HG03520 (cell line): ENCODE measurements around the gene HDAC9.

Experiments used
- ATAC-seq: cut with Tn5 transposase; IDR thresholded peaks from one replicate; pipeline ENCODE4 v1.9.1; 2021; ENCODE audit warnings: mild to moderate bottlenecking, moderate library complexity; ENCODE audit not compliant: unreplicated experiment

Gene HDAC9

DNA sequence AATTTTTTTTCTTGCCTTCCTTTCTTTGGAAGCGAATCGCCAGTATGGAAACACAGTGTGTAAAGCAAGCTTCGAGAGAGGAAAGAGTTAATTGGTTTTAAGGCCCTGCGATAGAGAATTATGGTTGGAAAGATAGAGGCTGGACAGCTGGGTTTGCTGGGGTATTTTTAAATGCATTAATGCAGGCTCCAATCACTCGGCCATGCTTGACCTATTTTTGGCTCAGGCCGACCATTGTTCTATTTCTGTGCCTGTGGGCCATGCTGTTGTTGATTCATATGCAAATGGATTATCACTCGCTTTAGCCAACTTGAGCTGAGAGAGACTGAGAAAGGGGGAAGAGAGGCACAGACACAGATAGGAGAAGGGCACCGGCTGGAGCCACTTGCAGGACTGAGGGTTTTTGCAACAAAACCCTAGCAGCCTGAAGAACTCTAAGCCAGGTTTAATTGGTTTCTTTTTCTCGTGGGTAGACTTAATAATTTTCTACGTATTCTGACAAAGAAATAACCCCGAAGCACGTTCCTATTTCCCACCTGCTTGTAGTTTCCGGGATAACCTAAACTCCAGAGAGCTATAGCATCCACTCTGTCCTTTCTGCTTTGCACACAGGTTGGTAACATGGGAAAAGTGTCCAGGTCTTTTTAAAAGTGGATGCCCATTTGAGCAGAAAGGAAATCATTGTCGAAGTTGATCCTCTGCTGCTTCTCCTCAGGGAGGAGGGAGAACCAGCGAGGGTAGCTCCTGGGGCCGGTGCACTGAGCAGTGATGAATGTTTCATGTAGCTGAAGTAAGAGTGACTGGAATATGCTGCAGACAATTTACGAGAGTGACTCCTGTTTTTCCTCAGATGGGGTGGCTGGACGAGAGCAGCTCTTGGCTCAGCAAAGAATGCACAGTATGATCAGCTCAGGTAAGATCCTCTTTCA is at the start of gene HDAC9:
HDAC9 (plus strand) TSS at position 338 of the 929 bp plus-strand sequence; CDS start at position 892, 554 bp downstream.
- ATAC-seq = peak; percentile 93

DNA sequence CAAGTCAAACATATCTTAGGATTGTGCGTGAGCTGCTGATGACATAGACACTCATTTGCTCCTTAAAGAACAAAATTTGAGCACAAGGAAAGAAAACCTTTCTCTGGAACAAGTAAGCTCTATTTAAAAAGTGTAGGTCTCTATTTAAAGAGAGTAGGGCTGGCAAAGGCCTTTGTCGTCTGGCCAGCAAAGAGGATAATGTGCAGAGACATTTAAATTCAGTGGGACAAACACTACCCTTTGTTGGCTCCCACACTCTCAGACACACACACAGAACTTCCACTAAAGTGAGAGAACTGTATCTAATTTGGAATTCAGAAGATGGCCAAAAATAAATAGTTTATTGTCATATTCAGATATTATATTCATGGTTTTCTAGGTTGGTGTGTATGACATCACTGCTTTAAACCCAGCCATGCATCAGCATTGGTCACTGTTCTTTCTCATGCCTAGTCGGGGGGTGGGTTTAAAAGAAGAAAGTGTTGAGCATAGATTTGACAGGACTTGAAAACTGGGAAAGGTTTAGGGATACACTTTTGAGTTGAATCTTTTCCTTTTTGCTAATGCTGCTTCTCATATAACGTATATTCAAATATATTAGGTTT is 49.5 kb upstream of the HDAC9 start:
- ATAC-seq = no peak

DNA sequence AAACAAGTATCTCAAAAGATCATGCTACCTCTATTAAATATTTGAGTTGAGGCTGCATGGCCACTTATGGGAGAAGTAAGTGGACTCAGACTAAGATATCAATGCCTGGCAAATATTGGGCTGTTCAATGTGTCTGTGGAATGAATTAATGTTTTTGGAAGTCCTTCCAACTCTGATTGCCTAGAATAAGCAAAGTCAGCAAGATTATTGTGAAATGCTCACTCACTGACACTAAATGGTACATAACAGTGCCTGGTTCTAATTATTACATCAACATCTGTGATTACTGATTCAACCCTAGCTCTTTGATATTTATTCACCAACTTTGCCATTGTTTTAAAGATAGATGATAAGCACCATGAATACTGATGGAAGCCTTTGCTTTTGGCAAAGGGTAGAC is 45.5 kb upstream of the HDAC9 start:
- ATAC-seq = no peak

DNA sequence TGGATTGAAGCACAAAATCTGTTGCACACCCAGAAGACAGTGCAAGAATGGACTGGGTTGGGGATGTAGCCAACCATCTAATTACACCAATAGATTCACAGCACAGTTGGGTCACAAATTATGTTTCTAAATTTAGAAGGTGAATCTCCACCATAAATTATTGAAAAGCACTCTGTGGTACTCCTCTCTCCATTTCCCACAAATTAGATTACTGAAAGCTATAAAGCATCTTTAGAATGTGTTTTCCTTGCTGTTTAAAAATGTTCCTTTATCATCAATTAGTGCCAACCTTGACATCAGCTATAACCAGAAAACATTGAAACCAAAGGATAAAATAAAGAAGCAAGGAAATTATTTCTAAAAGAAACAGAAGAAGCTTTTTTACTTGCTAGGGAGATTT is 39.9 kb upstream of the HDAC9 start:
- no peak for ATAC-seq

DNA sequence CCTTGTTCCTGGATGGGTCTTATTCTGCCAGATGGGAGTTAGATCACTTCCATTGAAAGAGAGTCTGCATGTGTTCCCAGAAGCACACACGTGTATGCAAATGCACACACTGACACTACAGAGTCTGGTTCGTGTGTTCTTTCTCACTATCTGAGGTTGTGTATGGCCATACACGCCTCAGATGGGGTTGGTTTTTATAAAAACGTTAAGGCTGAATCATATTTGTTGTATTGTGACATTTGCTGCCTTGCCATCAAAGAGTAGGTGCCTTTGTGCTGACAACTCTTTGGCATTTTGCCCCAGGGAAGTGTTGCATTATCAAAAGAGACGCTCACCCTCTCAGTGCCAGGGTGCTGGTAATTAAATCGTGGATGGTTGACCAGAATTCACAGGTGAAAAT is 37.7 kb upstream of the HDAC9 start:
- no peak for ATAC-seq

DNA sequence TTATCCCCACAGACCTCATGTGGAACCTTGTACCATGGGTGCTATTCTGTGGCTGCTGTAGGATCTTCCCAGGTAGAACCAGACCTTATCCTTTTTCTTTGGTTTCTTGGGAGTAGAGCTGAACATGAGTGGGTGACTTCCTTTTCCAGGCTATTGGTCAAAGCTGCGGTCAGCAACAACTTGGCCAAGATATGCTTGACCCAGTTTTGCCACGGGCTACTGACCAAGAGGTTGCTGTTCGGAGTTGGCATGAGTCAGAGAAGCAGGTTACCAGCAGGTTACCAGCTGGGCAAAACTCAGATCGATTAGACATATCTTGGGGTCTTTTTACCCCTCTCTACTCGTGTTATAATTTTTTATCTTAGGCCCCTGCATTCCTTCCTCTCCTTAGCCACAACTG is 36.7 kb upstream of the HDAC9 start:
- ATAC-seq = no peak

DNA sequence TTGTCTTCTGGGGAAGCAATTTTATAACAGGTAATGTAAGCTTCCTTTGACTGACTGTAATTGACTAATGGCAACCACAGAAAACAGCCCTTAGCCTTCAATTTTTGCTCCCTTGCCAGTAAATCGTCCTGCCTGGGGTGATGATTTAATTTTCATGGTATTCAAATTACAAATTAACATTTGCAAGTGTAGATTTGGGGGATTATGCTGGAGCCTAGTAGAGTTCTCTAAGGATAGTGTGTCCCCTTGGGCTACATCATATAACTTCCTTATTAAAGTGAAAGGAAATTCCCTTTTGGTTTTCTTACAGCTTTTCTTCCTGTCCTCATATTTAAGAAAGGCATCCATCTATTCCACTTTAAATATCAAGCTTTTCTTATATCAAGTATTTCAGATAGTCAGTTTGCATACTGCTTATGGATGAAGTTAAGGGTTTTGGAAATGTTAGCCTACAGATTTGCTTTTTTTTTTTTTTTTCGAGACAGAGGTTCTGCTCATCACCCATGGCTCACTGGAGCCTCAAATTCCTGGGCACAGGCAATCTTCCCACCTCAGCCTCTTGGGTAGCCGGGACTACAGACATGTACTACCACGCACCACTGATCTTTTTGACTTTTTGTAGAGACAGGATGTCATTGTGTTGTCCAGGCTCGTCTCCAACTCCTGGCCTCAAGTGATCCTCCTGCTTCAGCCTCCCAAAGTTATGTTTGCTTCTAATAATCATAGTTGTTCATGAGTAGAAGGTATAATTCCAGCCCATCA is 35.9 kb upstream of the HDAC9 start:
- ATAC-seq = no peak

DNA sequence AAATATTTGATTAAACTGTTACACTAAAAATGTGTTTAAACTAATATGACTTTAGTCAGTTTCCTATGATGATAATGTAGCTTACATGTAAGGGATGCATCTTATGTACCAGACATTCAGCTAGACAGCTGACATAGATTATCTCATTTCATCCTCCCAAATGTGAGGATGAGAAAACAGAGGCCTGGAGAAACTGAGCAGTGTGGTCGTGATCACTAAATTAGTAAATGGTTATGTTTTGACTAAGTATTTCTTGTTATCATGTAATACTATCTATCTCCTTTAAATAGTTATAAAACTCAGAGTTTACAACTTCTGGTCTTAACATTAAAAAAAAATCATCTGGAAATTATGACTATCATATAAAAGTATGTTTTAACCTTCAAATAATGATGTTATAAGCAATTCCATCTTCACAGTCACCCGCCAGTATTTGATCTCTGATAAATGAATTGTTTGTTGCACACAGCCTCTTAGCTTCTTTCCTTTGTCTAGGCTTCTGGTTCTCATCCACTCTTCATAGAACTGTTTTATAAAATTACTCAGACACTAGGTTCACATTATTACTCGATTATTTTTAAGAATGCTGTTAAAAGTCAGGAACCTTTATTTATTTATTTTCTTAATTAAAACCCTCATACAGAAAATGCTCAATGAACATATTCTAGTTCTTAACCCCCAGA is 33.6 kb upstream of the HDAC9 start:
- ATAC-seq = peak; percentile 67

DNA sequence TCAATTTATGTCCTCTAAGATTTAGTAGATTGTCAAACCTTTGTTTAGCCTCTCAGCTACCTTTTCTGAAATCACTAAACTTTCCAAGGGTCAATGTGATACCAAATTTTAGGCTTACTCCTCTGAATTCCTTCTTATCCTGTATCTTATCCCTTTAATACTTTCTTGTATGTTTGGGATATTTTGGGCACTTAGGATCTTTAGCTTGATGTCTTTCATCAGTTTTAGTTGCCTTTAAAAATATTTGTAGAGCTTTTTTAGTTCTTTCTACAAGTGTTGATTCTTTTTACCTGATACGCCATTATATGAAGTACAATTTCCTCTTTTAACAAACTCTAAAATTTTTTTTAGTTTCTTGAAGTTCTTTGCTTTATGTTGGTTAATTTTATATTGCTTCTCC is 30.7 kb upstream of the HDAC9 start:
- no peak for ATAC-seq

DNA sequence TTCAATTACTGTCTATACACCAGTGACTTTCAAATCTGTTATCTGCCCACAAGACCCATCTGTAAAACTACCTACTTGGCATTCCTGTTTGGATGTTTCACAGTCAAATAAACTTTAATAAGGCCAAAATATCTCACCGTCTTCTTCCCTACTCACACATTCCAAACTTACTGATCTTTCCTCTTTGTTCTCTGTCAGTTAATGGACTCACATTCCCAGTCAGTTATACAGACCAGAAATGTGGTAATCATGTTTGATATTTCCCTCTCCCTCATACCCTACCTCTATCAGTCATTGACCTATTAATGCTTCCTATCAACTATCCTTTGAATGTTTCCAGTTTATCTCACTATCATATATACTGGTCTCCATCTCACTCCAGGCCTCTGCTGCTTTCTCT is 28.5 kb upstream of the HDAC9 start:
- no peak for ATAC-seq

DNA sequence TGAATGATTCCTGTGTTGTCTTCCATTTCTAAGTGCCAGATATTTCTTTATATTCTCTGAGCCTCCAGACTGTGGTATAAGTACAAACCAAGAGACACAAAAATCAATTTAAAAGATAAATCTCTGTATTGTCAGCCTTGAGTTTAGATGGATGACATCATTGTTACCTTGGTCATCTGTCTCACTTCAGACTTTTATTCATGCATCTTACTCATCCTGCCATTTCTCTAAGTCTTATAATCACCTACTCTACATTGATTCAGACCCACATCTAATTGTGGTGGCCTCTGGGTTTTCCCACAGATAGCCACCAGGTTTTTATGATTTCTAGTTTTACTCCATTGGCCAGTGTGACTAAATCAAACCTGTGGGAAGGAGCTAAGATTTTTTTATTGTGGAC is 26.8 kb upstream of the HDAC9 start:
- no peak for ATAC-seq

DNA sequence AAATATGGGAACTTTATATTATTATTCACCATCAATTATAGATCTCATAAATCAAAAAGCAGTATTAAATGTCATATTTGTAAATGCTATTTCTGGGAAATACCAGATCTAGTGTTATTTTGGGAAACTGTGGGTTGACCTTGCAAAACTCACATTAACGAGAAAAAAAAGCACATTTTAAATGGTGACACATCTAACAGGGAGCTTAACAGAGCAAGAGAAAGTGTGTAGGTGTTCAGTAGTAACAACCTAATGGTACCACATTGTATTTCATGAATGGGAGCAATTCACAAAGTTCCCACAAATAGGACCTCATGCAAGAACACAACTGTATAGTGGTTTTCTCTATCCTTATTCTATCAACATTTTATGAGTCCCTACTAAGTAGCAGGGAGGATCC is 26.2 kb upstream of the HDAC9 start:
- no peak for ATAC-seq

DNA sequence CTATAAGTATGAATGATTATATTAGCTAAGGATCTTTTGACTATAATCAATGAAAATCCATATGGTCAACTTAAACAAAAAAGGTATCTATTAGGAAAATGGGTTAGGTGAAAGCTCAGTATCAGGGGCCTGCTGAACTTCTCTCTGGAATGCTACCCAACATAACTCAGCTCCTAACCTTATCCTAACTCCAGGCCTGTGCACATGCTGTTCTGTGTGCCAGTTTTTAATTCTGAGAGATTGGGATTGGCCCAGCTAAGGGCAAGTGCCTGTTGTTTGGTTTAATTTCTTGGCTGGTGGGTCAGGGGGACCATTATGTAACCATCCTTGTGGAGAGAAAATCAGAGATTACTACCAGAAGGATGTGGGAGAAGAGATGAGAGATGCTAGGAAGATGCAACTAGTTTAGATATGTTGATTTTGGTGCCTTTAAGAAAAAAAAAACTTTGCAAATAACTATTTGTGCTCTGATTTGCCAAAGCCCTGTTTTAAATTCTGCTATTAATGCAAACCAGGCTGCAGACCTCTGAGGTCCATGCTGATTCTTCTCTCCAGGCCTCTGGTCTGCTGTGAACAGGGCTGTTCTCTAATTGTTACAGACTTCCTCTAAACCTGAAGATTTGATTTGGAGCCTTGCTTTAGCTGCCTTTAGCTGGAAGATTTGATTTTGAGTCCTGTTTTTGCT is 23.9 kb upstream of the HDAC9 start:
- ATAC-seq = no peak

DNA sequence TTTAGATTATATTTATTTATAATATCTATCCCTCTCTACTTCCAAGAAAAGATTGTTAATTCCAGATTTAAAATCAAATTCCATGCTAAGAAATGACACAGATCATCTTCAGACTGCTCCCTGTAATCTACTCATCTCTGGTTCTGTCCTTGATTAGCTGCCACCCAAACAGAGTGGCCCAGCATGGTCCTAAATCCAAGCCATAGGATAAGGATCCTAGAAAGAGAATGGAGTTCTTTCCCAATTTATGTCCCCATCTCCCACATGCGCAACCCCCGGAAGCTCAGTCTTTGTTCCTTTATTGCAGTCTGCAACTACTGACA is 23.4 kb upstream of the HDAC9 start:
- ATAC-seq = no peak

DNA sequence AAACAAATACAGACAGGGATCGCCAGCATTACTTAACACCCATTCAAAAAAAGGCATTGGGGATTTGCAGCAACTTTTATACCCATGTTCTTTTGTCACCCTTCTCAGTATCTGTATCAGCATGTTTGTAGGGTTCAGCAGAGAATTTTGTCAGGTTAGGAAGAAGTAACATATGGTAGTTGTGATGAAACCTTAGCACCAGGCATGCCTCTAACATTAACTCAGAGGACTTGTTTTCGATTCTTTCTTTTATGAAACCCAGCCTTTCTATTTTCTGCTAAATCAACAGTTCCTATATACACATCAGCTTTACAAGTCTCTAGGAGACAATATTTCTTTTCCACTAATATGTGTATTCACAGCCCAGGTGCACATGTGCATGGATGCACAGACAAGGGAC is 22.4 kb upstream of the HDAC9 start:
- ATAC-seq = no peak

DNA sequence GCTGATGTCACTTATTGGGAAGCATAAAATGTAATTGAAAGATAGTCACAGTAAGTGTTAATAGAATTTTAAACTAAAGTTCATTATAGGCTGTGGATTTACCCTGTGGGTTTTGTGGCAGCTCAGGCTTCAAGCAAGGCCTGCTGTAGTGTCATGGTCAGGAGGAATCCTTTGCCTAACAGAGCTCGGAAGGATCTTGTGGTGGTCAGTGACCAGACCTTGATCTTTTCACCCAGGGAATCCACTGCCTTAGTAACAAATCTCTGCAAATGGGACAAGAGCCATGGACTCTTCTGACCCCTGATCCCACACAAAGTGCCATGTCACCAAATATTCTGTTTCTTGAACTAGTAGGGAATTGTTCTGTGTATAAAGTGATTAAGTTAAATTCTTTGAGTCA is 20.6 kb upstream of the HDAC9 start:
- ATAC-seq = no peak

DNA sequence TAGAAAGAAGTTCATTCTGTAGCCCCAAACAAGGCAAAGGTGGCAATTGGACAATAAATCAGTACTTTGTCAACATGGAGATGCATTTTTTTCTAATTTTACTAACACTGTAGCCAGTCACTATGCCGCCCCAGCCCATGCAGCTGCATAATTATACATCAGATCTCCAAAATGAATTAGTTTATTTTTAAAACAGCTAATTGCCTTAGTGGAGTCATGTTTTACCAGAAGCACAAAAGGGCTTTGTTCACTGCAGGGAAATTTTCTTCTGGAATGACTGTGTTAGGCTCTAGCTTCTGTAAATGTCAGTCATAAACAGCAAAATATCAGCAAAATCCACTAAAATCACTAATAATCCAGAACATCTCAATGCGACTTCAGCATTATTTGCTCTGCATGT is 20.1 kb upstream of the HDAC9 start:
- no peak for ATAC-seq

DNA sequence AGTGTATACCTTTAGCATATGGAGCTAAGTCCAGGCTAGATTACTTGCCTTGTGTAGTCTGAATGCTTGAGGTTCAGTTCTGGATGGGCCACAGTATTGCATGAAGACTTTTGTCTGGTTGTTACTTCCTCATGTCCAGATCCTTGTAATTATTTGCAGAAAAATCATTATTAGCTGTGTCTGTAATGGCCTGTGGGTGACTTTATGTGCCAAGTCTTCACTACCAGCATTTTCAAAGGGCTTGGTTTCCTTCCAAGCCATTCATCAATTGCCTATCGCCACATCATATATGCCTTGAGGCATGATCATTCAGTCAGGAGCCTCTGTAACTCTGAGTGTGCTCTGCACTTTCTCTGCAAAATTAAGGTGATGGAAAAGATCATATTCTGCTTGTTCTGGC is 13.8 kb upstream of the HDAC9 start:
- ATAC-seq = no peak

DNA sequence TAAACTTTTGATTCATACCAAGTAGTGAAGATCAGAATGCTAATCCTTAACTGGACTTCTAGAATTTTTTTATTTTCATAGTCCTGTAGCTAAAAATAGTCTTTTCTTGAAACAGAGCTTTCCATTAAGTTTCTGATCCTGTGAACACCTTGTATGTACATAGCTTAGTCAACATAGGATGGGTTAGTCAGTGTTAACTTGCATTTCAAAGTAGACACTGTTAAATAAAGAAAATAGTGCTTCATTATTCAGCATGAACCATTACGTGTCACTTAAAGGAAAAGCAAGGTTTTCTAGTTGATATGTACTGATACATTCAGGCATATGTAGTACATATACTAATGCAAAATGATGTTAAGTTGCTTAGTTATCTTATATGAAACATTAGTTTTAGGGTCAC is 7.5 kb upstream of the HDAC9 start:
- no peak for ATAC-seq

DNA sequence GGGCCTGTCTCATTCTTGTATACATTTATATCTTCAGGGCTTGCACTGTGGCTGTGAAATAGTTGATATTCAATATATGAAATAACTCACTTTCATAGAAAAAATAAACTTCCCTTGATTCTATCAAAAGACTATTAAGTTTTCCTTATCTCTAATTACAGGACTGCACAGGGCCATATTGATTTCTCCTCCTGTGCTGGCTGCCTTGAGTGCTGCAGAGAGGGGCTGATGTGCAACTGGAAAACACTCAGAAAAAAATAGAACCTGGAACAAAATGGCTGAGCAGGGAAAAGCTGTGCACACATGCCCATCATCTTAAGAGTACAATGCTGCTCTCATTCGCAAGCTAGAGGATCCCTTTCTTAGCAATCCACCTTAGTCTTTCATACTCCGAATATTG is 5.9 kb upstream of the HDAC9 start:
- ATAC-seq = no peak

DNA sequence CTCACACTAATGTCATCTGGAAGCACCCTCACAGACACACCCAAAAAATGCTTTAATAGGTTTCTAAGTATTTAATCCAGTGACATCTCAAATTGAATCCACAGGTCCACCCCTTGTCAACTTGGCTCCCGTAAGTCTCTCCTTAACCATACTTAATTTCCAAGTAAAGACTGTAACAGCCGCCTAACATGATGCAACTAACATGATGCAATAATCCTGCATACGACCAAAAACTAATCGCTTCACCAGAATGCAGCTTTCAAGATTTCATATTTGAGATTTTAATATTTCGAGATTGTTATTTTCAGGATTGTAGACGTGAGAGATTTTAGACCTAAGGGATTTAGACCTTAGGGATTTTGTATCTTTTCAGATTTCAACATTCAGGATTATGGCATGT is 3.7 kb upstream of the HDAC9 start:
- ATAC-seq = no peak
